A549 treated with dexamethasone at 1 μM for 4 hours (cell line): ENCODE measurements around the gene ALB. TPM values are rescaled to one million over a fixed set of nuclear protein-coding genes. Genes with fewer than 3 reads are reported as not detected.

ENCODE experiments used
- total RNA-seq: library from RNA; stranded (reverse); fragments of 200-300 nt; extraction: Qiagen RNA extraction; gene quantifications from 5 replicates; pipeline ENCODE4 v1.2.3, GENCODE V29; 2022

ALB gene
- total RNA-seq: 0.19 to 0.26 TPM in 2 of 5 replicates, not detected in the others

GRCh38 chr4:73404042-73404441 is at the start of gene ALB:
TSS of gene ALB (plus strand) at chr4:73404287. CDS start at chr4:73404328, 41 bp downstream.

GRCh38 chr4:73435984-73436383 is 31.9 kb downstream of the ALB start, which contains the start of gene AFP:
TSS of gene AFP (plus strand) at chr4:73436221. CDS start at chr4:73436263, 42 bp downstream.

Other genes starting within 250 kb of the ALB start
- 17.2 to 25.4 TPM (median 24.1 TPM) in 5 replicates for gene ANKRD17, start 145.5 kb upstream of the ALB start, total RNA-seq
- 1.4 to 2.6 TPM (median 1.8 TPM) in 5 replicates for gene AFP, start 31.9 kb downstream of the ALB start, total RNA-seq
- not detected in 5 replicates for gene AFM, start 77.5 kb downstream of the ALB start, total RNA-seq
- 0.71 to 0.88 TPM (median 0.81 TPM) in 5 replicates for gene RASSF6, start 216.1 kb downstream of the ALB start, total RNA-seq